ENCODE results near the gene LRRC75A.
"Not testable (repeated sequence)": the region's sequence is repeated elsewhere in the genome, so short reads cannot be mapped to it uniquely, and the experiment has no call there.

LRRC75A gene, protein sequence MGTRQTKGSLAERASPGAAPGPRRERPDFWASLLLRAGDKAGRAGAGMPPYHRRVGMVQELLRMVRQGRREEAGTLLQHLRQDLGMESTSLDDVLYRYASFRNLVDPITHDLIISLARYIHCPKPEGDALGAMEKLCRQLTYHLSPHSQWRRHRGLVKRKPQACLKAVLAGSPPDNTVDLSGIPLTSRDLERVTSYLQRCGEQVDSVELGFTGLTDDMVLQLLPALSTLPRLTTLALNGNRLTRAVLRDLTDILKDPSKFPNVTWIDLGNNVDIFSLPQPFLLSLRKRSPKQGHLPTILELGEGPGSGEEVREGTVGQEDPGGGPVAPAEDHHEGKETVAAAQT

DNA sequence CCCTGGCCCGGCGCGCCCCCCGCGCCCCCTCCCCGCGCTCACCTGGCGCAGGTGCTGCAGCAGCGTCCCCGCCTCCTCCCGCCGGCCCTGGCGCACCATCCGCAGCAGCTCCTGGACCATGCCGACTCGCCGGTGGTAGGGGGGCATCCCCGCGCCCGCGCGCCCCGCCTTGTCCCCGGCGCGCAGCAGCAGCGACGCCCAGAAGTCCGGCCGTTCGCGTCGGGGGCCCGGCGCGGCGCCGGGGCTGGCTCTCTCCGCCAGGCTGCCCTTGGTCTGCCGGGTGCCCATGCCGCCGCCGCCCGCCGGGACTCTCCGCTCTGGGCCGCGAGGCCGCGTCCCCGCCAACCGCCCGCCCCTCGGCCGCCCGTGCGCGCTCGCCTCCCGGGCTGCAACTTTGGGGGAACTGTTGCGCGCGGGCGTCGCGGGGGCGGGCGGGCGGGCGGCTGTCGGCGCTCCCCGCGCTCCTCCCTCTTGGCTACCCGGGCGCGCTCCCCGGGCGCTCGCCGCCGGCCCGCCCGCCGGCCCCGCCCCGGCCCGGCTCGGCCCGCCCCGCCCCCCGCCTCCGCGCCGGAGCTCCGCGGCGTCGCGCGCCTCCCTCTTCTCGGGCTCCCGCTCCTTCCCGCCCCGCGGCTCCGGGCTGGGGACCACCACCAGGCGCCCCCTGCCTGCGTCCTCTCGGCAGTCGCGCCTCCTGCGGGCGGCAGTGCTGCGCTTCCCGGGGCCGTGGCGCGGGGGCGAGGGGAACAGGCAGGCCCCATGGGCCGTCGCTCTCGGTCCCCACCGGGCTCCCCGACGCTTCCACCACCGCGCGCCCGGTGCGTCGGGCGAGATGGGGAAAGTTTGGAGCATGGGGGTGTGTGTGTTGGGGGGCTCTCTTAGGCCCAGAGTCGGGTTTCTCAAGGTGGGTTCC is at the start of gene LRRC75A:
LRRC75A (minus strand) TSS at position 491 of the 910 bp plus-strand sequence; CDS start at position 288, 203 bp downstream.
- DNase-seq, result peak; percentile 84

DNA sequence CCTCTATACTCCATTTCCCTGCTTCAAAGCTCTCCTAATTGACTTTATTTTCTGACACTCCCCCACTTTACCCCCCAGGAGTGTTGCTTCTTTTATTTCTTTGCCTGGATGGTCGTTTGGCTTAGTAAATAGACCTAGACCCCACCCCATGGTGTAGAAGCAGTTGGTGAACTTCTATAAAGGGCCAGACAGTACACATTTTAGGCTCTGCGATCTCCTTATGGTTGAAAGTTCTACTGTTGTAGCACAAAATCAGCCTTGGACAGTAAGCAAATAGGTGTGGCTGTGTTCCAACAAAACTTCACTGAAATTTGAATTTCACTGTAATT is 45.1 kb upstream of the LRRC75A start:
- DNase-seq, result no peak

DNA sequence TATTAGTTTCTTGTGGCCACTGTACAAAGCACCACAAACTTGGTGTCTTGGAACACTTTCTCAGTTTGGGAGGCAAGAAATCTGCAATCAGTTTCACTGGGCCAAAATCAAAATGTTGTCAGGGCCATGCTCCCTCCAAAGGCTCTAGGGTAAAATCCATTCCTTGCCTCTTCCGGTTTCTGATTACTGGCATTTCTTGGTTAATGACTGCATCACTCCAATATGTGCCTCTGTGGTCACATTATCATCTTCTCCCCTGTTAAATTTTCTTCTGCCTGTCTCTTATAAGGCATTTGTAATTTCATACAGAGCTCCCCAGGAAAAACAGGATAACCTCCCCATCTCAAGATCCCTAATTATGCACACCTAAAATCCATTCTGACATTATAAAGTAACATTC is 42.2 kb upstream of the LRRC75A start:
- DNase-seq, result no peak

DNA sequence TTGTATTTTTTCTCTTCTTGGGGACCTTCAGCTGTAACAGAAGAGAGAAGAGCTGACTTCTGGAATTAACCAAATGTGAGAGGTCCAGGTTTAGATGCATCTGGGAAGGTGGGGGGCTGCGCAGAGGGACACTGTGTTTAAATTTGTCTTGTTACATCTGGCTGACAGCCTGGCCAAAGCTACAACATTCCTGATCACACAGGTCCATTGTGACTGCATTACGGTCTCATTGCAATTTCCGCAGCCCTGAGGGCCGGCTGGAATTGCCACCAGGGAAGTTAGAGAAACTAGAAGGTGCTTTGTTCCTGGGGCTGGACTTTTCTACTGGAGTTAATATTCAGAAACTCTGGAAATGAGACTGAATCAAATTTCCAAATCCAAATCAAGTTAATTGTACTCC is 37.9 kb upstream of the LRRC75A start:
- DNase-seq, result no peak

DNA sequence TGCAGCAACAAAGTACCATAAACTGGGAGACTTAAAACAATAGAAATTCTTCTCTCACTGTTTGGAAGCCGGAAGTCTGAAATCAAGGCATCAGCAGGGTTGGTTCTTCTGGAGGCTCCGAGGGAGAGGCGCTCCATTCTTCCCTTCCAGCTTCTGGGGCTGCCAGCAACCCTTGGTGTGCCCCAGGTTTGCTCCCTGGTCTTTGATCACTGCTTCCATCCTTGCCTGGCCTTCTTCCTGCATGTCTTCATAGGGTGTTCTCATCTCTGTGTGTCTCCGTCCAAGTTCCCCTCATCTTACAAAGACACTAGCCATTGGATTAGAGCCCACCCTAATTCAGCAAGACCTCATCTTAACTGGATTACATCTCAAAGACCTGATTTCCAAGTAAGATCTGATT is 35.3 kb upstream of the LRRC75A start:
- DNase-seq, result no peak

DNA sequence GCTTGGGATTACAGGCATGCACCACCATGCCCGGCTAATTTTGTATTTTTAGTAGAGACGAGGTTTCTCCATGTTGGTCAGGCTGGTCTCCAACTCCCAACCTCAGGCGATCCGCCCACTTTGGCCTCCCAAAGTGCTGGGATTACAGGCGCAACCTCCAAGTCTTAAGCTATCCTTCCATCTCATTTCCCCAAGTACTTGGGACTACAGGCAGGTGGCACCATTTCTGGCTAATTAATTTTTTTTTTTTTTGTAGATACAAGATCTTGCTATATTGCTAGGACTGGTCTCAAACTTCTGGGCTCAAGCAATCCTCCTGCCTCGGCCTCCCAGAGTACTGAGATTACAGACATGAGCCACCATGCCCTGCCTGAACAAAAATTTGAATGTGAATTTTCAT is 33.6 kb upstream of the LRRC75A start:
- not testable (repeated sequence) for DNase-seq

DNA sequence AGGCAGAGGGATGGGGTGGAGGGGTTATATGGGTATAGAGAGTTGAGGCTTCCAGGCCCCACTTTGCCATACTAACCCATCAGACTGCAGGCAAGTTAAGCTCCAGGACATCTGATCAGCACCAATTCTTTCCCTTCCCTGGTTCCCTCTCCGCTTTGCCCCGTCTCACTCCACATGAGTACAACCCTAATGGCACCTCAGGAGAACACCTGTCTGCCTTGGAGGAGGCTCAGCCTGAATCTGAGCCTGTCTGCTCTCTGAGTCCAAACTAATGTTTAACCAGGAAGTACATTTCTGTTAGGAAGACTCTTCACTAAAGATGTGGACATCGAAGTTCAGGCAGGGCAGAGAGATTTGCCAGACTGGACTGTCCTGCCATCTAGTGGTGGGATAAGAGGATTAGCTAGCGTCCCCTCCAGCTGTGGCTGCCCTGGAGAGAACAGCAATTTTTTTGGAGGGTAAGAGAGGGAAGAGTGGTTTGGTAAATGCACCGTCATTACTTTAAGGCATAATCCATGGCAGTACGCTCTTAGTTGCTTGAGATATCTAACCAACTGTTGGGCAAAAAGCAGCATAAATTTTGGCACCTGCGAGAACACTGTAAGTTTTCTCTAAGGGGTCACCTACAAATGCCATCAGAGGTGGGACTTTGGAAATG is 29.2 kb upstream of the LRRC75A start:
- peak; percentile 76 for DNase-seq

DNA sequence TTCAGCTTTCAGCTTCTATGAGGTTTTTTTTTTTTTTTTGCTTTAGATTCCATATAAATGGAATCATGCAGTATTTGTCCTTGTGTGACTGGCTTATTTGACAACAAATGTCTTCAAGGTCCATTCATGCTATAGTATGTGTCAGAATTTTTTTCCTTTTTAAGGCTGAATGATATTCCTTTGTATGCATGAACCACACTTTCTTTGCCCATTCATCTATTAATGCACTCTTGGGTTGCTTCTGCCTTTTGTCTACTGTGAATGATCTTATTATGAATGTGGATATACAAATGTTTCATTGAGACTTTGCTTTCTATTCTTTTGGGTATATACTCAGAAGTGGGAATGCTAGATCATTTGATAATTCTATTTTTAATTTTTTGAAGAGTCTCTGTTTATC is 27.0 kb upstream of the LRRC75A start:
- no peak for DNase-seq

DNA sequence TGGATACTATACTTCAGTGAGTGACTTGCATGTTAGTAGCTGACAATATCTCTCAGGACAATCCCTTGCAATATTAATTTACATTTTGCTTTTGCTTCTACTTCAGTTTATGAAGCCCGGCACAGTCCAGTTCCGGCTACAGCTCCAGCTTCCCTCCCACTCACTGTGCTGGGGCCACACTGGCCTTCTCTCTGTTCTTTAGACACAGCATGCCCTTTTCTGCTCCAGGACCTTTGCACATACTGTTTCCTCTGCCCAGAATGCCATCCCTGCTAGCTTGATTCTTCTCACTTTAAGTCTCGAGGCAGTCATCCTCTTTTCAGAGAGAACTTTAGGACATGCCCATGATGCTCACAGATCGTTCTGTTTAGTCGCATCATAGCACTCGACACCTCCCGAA is 25.5 kb upstream of the LRRC75A start:
- no peak for DNase-seq

DNA sequence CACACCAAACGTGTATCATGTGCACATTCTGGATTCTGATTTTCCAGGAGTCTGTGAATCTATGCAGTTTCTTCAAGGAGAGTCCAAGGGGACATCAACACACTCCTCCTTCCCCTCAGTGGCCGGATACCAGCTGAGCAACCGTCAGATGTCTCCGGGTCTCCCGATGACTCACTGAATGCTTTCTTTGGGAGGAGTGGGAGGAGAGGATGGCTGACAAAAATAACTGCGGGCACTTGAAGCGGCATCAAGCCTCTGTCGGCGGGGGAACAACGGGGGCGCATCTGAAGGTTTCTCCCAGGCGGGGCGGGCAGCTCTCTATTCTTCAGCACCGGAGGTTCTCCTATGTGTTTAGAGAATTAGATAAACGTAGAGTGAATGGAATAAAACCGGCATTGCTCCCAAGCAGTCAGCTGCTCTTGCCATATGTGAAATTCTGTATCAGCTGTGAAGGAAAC is 24.6 kb upstream of the LRRC75A start:
- no peak for DNase-seq

DNA sequence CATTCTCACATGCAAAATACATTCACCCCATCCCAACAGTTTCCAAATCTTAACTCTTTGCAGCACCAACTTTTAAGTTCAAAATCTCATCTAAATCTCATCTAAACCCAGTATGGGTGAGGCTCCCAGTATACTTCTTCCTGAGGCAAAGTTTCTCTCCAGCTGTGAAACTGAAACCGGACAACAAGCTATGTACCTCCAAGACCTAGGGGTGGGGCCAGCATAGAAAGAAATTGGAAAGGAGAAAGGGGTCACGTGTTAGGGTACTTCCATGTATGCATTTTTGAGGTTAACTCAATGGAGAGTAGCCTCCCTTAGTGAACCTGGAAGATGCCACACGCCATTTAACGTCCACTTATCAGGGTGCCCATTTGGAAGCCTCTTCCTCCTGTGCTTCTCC is 23.9 kb upstream of the LRRC75A start:
- DNase-seq, result no peak

DNA sequence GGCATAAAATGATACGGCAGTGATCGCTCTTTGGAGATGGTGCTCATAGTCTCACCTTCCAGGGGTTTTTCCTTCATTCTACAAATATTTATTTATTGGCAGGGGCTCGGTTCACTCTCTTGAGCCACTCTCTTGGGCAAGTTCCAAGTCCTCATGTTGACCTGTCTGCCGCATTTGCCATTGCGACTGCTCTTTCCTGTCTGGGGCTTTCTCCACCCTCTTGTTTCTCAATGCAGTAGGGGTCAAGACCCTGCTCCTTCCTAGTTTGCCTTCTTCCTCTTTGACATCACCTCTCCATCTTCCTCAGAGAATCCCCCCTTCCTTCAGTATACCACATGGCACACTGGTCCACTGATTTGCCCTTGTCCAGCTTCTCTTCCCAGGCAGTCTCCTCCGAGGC is 21.9 kb upstream of the LRRC75A start:
- no peak for DNase-seq

DNA sequence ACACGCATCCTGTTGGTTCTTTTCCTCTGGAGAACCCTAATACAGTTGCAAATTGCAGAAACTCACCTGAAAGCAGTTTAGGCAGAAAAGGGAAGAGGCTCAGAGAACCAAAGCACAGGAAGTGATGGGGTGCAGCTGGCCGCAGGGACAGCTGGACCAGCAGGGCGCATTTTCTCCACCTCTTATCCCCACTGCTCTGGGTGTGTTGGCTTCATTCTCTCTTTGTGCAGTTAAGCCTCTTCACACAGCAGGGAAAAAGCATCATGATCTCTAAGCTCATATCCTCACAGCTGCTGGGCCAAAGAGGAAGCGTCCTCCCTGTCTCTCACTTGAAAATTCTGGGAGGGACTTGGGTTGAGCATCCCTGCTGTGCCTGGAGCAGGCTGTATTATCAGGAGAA is 20.0 kb upstream of the LRRC75A start:
- no peak for DNase-seq

DNA sequence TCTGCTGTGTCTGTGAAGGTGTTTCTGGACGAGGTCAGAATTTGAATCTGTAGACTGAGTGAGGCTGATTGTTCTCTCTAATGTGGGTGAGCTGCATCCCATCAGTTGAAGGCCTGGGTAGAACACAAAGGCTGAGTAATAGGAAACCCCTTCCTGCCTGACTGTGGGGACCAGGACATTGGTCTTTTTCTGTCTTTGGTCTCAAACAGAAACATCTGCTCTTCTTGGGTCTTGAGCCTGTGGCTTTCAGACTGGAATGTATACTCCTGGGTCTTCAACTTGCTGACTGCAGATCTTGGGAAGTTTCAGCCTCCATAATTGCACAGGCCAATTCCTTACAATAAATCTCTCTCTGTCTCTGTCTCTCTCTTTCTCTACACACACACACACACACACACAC is 19.6 kb upstream of the LRRC75A start:
- no peak for DNase-seq

DNA sequence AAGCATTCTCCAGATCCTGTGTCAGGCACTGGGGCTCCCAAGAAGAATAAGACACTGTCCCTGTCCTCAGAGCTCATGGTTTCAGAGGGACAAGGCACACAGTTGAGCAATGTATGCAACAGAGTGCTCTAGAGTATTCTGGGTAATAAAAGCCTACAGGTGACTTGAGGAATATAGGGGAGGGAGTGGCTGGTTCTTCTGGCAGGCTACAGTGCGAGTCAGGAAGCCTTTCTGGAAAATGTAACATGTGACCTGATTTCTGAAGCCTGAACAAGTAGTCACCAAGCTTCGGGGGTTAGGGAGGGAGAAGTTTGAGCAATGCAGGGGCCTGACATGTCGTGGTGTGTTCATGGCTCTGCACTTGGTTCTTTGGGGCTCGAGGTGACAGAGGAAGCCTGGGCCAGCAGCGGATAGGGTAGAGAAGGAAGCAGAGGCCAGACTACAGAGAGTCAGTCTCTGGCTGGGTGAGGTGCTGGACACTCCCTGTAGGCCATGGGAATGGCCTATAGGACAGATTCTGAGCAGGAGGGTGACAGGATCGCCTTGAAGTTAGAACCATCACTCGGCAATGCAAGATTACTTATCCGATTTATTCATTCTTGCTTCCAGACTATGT is 16.0 kb upstream of the LRRC75A start:
- no peak for DNase-seq

DNA sequence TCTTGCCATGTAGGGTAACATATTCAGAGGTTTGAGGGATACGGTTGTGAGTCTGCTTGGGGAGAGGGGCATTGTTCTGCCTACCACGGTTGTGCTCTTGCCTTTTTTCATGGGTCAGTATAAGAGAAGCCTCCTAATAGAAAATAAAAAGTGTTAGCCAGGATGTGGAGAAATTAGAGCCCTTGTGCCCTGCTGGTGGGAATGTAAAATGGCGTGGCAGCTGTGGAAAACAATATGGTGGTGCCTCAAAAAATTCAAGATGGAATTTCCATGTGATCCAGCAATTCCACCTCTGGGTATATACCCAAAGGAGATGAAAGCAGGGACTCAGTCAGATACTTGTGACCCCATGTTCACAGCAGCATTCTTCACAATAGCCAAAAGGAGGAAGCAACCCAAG is 14.2 kb upstream of the LRRC75A start:
- no peak for DNase-seq

DNA sequence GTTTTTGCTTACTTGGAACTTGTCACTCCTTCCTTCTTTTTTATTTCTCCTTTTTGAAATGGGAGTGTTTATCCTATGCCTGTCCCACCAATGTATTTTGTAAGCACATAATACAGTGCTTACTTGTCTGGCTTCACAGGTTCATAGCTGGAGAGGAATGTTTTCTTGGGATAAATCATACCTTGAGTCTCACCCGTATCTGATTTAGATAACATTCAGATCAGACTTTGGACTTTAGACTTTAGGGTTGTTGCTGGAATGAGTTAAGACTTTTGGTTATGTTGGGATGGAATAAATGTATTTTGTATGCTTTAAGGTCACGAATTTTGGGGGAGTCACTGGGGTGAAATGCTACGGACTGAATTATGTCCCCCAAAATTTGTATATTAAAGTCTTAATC is 13.0 kb upstream of the LRRC75A start:
- no peak for DNase-seq

DNA sequence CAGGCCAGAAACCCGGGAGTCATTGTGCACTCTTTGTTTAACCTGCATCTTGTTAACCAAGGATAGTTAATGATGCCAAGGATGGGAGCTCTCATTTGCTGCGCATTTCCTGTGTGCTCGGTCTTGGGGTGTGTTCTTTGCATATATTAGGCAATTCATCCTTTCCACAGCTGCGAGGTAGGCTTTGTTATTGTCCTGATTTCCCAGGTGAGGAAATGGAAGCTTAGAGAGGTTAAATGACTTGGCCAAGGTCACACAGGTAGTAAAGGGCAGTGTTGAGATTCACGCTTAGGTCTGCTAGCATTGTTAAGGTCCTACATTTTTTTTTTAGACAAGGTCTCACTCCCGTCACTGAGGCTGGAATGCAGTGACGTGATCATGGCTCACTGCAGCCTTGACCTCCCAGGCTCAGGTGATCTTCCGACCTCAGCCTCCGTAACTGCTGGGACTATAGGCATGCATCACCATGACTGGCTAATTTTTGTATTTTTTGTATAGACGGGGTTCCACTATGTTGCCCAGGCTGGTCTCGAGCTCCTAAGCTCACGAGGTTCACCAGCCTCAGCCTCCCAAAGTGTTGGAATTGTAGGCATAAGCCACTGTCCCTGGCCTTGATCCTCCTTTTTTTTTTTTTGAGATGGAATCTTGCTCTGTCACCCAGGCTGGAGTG is 5.0 kb upstream of the LRRC75A start:
- DNase-seq, result no peak

DNA sequence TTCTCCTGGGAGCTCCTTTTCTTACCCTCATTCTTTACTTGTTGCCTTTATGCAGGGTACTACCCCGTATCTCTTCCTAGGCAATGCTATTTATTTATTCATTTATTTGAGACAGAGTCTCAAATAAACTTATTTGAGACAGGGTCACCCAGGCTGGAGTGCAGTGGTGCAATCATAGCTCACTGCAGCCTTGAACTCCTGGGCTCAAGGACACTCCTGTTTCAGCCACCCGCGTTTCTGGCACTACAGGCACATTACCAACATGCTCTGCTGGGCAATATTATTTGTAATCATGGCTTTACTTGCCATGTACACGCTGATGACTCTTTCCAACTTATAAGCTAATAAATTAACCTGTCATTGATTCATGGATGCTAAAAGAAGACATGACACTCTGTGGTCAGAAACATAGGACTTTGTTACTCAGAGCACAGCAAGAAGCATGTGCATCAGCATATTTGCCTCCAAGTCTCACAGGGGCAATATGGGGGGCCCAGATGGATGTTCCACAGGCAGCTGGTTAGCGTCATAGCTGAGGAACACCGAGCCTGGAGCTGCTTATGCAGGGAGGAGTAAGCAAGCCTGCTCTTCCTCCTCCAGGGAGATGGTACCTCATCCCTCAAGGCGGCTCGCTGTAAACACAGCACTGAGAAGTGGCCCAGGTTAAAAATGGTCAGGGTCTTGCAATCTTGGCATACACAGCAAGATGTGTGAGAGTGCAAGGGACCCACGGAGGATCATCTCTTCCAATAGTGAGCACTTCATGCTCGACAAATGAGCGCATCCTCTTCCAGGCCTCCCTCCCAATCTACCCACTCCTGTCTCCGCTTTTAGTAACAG is 4.2 kb upstream of the LRRC75A start:
- no peak for DNase-seq

DNA sequence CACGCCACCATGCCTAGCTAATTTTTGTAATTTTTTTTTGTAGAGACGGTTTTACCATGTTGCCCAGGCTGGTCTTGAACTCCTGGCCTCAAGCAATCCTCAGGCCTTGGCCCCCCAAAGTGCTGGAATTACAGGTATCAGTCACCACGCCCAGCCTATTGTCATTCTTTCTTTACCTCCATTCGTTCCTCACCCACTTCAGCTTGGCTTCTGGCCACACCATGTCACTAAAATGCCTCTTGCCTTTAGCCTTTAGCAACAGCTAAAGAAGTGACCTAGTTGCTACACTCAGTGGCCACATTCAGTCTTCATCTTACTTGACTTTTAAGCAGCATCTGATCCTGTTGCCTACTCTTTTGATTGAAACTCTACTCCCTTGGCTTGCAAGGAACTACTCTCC is 3.6 kb upstream of the LRRC75A start:
- no peak for DNase-seq

DNA sequence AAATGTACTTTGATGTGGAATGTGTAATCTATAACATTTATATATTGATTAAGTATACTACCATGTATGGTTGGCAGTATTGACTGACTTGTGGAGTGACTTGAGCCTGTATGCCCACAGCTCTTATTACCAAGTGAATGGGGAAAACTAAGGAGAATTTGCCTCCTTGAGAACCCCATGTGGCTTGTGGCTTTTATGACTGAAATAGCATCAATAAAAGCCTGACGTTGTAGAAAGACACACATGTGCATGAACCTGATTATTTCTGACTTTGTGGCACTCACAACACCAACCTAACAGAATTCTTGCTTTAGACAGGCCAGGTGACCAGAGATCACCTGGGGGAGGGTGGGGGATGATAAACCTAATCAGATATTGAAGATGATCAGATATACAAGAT is 2.1 kb upstream of the LRRC75A start:
- no peak for DNase-seq

DNA sequence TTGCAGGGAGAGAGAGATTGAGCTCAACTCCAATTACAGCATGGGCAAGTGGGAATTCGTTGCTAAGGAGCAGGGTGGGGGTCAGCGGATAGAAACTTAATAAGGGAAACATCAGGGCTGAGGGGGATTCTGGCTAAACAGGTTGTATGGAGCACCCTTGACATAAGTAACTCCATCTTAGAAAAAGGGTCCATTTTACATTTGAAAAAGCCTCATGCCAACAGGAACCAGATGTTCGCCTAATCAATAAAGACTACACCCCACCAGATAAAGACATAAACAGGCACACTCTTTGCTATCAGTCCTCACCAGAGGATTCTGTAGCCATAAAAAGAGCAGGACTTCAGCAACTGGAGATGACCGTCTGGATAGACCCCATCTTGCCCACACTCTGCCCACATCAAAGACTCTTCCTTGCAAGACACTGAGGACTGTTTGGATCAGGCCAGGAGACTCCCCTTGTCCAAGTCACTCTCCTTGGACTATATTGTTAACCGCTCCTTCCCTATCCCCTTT is 1.6 kb upstream of the LRRC75A start:
- no peak for DNase-seq
